Astrocyte (in vitro differentiated cells and primary cell): ENCODE measurements around the gene C9orf153.

ENCODE experiments used
- EZH2 ChIP-seq: IDR thresholded peaks from 2 replicates; pipeline ENCODE4 v1.6.1; 2012; ENCODE audit warnings: mild to moderate bottlenecking, low read length, inconsistent platforms; ENCODE audit not compliant: insufficient read depth
- TF ChIP-seq, protein P1 (sequence below): IDR thresholded peaks from 2 replicates; pipeline ENCODE4 v1.5.1; 2011; ENCODE audit warnings: low read depth, mild to moderate bottlenecking, inconsistent platforms, low read length, moderate library complexity; ENCODE audit not compliant: insufficient read depth

DNA sequence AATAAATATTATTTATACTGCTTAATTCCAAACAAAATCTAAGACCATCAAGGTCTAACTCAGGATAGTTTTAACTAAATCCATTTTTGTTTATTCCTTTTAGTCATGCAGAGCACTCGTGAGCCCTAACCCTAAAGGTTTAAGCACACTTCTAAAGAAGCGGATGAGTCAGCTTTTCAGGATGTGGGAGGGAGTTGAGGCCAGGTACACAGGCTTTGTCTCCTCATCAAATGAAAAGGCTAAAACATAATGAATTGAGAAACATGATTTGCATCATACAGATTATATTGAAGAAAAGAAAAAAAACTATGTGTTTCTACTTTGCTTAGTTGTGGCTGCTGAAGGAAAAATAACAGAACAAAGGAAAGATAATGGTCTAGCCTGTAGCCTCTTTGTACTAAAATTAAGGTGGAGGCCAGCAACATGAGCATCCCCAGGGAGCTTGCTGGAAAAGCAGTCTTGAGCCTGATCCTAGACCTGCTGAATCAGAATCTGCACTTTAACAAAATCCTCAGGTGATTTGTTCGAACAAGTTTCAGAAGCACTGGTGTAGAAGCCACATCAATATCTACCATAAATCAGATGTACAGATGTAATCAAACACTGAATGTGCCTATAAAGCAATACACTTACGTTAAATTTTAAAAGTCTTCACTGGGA is 44.0 kb upstream of the C9orf153 start:
- TF ChIP-seq, protein P1, sequence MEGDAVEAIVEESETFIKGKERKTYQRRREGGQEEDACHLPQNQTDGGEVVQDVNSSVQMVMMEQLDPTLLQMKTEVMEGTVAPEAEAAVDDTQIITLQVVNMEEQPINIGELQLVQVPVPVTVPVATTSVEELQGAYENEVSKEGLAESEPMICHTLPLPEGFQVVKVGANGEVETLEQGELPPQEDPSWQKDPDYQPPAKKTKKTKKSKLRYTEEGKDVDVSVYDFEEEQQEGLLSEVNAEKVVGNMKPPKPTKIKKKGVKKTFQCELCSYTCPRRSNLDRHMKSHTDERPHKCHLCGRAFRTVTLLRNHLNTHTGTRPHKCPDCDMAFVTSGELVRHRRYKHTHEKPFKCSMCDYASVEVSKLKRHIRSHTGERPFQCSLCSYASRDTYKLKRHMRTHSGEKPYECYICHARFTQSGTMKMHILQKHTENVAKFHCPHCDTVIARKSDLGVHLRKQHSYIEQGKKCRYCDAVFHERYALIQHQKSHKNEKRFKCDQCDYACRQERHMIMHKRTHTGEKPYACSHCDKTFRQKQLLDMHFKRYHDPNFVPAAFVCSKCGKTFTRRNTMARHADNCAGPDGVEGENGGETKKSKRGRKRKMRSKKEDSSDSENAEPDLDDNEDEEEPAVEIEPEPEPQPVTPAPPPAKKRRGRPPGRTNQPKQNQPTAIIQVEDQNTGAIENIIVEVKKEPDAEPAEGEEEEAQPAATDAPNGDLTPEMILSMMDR, result no peak
- TF ChIP-seq EZH2, result no peak
